Transverse colon (tissue), 3 donors: ENCODE results near the gene KLF15.

Experiments
- EP300 ChIP-seq: sonication (generic); formaldehyde crosslinking; IDR thresholded peaks from one replicate; pipeline ENCODE4 v1.6.1; 2017; ENCODE audit warnings: antibody characterized with exemption, low read depth
- TF ChIP-seq, protein P1 (sequence below), 5 experiments: fragments of 200-600 bp in 3 of 5; fragments of 450-650 bp in 2 of 5; sonication (generic) in 3 of 5; IDR thresholded peaks; 1 replicate in 2 of 5; 2 replicates in 3 of 5; pipeline ENCODE4 v1.5.1; 2016 to 2017; ENCODE audit warnings: antibody characterized with exemption in 5 of 5, inconsistent platforms in 3 of 5, mild to moderate bottlenecking in 2 of 5, moderate library complexity in 1 of 5

DNA sequence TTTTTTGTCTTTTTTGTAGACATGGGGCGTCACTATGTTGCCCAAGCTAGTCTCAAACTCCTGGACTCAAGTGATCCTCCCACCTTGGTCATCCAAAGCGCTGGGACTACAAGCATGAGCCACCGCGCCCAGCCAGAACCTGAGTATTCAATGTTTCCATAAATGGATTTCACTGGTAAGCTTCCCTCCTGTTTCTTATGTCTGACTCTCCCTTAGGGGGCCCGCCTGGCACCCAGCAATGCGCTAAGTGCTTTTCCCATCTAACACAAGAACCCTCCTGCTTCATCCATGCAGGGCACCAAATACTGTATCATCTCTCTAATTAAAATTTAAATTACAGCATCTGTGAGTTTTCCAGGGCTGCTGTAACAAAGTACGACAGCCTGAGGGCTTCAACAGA lies 44.9 kb downstream of the KLF15 start:
- TF ChIP-seq, protein P1, sequence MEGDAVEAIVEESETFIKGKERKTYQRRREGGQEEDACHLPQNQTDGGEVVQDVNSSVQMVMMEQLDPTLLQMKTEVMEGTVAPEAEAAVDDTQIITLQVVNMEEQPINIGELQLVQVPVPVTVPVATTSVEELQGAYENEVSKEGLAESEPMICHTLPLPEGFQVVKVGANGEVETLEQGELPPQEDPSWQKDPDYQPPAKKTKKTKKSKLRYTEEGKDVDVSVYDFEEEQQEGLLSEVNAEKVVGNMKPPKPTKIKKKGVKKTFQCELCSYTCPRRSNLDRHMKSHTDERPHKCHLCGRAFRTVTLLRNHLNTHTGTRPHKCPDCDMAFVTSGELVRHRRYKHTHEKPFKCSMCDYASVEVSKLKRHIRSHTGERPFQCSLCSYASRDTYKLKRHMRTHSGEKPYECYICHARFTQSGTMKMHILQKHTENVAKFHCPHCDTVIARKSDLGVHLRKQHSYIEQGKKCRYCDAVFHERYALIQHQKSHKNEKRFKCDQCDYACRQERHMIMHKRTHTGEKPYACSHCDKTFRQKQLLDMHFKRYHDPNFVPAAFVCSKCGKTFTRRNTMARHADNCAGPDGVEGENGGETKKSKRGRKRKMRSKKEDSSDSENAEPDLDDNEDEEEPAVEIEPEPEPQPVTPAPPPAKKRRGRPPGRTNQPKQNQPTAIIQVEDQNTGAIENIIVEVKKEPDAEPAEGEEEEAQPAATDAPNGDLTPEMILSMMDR (IDR thresholded peaks at IDR 0.05), result no peak
- no peak for TF ChIP-seq EP300
